Measurements from ENCODE around the gene EPB41L4B.

DNA sequence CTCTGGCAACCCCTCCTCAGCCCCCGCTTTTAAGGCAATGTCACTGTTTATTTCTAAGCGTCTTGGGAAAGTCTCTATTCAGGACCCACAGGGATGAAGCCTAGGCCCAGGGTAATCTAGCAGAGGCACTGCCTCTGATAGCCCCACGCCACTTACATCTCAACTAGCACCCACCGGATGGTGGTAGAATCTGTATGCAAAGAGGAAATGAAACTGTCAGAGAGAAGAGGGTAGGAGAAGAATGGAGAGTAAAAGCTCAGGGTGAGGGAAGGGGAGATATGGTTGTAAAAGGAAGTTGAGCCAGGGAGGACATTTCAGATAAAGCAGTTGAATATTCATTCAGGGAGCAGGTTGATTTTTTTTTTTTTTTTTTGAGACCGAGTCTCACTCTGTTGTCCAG lies 156.8 kb downstream of the EPB41L4B start:
- TF ChIP-seq CTCF (conservative IDR thresholded peaks at IDR 0.05; ENCODE audit: low read depth in 2 of 2): no peak
- no peak for TF ChIP-seq JUNB (IDR thresholded peaks at IDR 0.05; ENCODE audit: unreplicated experiment)
- TF ChIP-seq EZH2 (IDR thresholded peaks at IDR 0.05; ENCODE audit: low read depth, unreplicated experiment): no peak
- TF ChIP-seq, protein P1, sequence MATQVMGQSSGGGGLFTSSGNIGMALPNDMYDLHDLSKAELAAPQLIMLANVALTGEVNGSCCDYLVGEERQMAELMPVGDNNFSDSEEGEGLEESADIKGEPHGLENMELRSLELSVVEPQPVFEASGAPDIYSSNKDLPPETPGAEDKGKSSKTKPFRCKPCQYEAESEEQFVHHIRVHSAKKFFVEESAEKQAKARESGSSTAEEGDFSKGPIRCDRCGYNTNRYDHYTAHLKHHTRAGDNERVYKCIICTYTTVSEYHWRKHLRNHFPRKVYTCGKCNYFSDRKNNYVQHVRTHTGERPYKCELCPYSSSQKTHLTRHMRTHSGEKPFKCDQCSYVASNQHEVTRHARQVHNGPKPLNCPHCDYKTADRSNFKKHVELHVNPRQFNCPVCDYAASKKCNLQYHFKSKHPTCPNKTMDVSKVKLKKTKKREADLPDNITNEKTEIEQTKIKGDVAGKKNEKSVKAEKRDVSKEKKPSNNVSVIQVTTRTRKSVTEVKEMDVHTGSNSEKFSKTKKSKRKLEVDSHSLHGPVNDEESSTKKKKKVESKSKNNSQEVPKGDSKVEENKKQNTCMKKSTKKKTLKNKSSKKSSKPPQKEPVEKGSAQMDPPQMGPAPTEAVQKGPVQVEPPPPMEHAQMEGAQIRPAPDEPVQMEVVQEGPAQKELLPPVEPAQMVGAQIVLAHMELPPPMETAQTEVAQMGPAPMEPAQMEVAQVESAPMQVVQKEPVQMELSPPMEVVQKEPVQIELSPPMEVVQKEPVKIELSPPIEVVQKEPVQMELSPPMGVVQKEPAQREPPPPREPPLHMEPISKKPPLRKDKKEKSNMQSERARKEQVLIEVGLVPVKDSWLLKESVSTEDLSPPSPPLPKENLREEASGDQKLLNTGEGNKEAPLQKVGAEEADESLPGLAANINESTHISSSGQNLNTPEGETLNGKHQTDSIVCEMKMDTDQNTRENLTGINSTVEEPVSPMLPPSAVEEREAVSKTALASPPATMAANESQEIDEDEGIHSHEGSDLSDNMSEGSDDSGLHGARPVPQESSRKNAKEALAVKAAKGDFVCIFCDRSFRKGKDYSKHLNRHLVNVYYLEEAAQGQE (IDR thresholded peaks at IDR 0.05; ENCODE audit: unreplicated experiment): no peak
- no peak for TF ChIP-seq ETS1 (IDR thresholded peaks at IDR 0.05)
- TF ChIP-seq POLR2AphosphoS5 (IDR thresholded peaks at IDR 0.05; ENCODE audit: low read depth): no peak
- no peak for TF ChIP-seq NANOG (IDR thresholded peaks at IDR 0.05; ENCODE audit: borderline replicate concordance)
- TF ChIP-seq CREB1 (CRISPR knock-in tag; IDR thresholded peaks at IDR 0.05; ENCODE audit: low read depth): no peak
- TF ChIP-seq EZH2phosphoT487 (IDR thresholded peaks at IDR 0.05; ENCODE audit: unreplicated experiment): no peak
- no peak for TF ChIP-seq ZNF114 (CRISPR knock-in tag; IDR thresholded peaks at IDR 0.05)
